NCI-H82 treated with DMSO at 0.1 percent for 48 hours (cell line): ENCODE measurements around the gene THY1.
"Not testable (repeated sequence)": the region's sequence is repeated elsewhere in the genome, so short reads cannot be mapped to it uniquely, and the experiment has no call there.

Experiments used
- DNase-seq: peaks from one replicate; lab custom pipeline; 2025; ENCODE audit not compliant: unreplicated experiment; lab: John Stamatoyannopoulos, UW

Gene THY1

DNA sequence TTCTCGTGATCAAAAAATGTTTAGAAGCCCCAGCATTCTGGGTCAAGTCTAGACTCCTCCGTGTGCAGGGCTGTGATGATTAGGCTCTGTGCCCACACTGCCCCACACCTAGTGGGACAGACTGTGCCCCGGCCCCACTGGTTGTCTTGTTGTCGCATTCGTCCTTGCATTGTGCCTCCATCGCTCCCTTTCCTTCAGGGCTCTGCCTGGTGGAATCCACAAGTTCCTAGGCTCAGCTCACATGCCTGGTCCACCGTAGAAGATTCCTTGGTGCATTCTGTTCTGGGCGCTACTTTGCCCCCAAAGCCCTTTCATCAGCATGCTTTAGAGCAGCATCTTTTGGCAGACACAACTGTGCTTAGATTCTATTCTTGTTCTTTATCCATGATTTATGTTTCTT lies 23.5 kb upstream of the THY1 start:
- no peak for DNase-seq

DNA sequence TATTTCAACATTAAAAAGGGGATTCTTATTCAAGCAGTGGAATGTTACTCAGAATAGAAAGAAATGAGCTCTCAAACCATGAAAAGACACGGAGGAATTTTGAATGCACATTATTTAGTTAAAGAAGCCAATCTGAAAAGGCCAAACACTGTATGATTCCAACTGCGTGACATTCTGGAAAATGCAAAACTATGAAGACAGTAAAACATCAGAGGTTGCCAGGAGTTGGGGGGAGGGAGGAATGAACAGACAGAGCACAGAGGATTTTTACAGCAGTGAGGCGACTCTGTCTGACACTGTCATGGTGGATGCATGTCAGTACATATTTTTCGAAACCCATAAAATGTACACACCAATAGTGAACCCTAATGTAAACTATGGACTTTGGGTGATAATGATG lies 22.9 kb upstream of the THY1 start:
- no peak for DNase-seq

DNA sequence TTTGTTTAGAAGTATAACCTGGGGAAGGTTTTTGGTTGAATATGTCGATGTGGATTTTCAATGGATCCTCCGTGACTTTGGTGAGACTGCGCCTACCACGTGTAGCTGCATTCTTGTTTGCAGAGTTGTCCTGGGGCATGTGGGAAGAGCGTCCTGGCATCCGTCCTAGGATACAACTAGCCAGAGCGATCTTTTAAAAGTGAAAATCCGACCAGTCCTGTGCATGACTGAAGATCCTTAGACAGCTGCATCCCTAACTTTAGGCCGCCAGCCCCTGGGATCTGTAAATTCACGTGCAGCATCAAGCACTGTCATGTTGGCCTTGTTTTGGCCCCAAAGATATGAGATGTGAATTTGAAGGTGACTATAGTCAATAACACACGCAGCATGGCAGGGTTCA lies 22.4 kb upstream of the THY1 start:
- DNase-seq = no peak

DNA sequence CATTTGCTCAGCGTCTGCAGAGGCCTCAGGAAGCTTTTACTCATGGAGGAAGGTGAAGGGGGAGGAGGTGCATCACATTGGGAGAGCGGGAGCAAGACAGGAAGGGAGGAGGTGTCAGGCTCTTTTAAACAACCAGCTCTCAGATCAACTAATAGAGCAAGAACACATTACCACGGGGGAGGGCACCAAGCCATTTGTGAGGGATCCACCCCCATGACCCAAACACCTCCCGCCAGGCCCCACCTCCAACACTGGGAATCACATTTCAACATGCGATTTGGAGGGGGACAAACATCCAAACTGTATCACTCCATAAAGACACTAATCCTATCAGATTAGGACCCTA lies 18.9 kb upstream of the THY1 start:
- no peak for DNase-seq

DNA sequence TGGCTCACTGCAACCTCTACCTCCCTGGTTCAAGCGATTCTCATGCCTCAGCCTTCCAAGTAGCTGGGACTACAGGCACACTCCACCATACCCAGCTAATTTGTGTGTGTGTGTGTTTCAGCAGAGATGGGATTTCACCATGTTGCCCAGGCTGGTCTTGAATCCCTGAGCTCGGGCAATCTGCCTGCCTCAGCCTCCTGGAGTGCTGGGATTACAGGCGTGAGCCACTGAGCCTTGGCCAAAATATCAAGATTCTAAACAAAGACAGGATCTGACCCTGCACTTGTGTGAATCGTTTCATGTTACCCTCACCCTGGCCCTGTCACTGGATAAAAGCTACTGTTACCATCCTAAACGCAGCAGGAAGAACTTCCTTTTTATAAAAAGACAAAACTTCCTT lies 15.6 kb upstream of the THY1 start:
- DNase-seq = no peak

DNA sequence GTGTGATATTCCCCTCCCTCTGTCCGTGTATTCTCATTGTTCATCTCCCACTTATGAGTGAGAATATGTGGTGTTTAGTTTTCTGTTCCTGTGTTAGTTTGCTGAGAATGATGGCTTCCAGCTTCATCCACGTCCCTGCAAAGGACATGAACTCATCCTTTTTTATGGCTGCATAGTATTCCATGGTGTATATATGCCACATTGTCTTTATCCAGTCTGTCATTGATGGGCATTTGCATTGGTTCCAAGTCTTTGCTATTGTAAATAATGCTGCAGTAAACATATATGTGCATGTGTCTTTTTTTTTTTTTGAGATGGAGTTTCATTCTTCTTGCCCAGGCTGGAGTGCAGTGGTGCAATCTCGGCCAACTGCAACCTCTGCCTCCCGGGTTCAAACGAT lies 14.5 kb upstream of the THY1 start:
- DNase-seq = not testable (repeated sequence)

DNA sequence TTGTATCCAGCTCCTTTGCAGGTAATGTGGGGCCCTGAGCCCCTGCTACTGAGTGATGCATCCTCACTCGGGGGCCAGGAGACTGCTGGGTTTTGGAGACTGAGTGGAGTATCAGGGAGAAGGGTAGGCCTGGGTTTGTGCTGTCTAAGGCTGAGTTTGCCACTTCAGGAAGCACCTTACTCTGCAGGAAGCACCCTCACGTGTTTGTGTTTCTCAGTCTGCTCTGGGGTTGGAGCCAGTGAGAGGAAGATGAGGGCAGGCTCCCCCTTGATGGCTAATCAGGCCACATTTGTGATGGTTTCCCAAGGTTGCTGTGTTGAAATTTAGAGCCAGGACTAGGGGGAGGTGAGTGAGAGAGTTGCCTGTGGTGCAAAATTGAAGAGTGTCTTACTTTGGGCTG lies 13.7 kb upstream of the THY1 start:
- no peak for DNase-seq

DNA sequence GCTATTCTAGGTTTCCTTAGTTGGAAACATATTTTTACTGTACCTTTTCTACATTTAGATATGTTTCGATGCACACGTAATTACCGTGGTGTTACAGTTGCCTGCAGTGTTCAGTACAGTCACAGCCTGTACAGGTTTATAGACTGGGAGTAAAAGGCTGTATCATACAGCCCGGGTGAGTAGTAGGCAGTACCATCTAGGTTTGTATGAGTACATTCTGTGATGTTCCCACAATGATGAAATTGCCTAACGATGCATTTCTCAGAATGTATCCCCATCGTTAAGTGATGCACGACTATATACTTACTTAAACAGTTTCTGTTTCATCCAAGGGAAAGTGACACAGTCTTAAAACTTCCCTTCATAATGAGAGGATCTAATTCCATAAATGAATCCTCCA lies 13.1 kb upstream of the THY1 start:
- DNase-seq = no peak

DNA sequence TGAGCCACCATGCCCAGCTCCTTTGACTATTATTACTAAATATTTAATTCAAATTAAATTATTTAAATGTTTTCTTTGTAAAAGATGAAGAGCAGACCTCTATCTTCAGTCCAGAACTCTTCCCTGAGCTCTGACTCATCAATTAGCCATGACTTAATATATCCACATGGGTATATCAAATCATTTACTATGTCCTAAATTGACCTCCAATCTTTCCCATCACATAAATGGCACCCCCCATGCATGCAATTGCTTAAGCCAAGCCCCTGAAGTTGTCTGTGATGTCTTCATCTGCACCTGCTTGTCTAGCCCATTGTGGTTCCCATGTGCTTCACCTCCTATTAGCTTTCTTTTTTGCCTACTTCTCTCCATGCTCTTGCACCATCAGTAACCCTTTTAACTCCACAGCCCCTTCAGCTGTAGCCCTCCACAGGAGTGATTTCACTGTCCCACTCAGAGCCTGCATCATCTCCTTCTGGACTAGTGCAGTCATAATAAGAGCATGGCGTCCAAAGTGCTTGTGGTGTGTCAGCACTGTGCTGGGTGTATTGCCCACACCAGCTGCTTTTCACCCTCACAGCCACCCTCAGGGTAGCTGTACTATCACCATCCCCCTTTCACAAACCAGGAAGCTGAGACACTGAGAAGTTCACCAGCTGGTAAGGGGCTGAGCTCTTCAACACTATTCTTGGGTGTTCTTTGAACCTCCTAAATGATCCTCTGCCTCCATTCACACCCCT lies 11.8 kb upstream of the THY1 start:
- DNase-seq = no peak

DNA sequence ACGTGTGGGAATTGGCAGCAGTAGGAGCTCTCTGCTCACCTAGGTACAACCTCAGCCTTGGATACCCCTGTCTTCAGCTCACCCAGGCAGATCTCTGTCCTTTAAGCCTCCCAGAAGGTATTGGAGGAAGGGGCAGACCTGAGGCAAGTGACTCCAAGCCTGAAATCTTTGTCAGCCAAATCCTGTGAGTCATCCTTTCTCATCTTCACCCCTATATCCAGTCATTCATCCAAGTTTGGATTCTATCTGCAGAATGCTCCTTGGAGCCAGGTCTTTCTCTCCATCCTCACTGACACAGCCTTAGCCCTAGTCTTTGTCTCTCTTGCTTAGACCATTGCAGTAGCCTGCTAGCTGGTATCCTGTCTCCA lies 10.4 kb upstream of the THY1 start:
- DNase-seq = no peak

DNA sequence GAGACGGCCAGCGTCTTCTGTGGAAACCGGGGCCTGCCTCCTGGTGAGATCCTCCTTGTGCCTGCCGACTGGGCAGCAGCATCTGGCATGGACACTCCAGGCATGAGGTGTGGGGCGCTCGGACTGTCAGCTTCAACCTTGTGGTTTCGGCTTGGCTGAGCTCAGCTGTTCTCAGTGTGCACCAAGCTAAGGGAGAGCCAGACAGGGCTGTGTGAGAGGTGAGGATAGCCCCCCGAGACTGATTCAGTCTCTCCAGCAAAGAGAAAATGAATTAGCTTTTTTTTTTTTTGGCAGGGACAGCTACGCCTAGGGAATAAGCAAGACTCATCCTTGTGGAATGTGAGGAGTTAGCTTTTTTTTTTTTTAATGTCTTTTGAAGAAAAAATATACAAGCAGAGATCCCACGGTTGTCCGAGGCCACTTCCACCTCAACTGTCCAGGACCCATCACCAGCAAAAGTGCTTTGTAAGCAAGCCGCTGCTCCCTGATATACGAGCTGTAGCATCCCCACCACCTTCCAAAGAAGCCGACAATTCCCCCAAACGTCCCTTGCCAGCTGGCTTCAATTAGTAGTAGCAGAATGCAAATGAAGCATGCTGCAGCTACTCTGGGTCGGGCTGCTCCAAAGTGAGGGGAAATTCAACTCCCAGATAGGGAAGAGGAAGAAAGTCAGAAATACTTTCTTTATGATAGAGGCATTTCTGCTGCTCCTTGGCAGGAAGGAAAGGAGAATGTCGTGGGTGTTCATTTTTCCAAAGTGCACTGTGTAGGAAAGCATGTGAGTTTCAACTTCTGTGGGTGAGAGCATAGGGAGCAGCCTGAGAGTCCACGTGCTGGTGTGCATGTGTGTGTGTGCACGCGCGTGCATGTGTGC lies 9.7 kb upstream of the THY1 start:
- DNase-seq = no peak

DNA sequence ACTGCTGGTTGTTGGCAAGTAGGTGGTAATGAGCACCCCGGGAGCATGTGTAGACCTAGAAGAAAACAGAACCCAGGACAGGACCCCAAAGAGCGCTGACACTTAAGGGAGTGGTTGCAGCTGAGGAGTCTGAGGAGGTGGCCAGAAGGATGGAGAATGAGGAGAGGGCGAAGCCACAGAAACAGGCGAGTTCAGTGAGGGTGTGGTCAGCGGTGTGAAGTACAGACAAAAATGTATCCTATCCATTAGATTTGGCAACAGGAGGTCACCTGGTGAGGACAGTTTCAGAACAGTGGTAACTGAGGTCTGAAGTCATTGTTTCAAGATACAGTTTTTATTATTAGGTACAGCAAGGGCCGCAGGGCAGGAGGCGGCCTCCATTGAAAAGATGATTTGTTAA lies 8.6 kb upstream of the THY1 start:
- no peak for DNase-seq

DNA sequence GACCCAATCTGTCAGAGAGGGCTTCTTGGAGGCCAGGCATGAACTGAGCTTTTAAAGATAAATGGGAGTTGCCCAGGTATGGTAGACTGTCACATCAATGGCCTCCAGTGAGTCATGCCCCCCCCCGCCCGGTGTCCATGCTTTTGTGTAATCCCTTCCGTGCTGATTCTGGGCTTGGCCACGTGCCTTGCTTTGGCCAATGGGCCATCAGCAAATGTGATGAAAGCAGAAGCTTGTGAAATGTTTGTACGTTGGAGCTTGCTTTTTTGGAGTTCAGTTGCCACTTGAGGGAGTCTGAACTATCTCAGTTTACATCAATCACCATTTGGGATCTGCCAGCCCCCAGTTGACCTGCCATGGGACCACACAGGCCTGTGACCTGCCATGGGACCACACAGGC lies 4.3 kb upstream of the THY1 start:
- no peak for DNase-seq

DNA sequence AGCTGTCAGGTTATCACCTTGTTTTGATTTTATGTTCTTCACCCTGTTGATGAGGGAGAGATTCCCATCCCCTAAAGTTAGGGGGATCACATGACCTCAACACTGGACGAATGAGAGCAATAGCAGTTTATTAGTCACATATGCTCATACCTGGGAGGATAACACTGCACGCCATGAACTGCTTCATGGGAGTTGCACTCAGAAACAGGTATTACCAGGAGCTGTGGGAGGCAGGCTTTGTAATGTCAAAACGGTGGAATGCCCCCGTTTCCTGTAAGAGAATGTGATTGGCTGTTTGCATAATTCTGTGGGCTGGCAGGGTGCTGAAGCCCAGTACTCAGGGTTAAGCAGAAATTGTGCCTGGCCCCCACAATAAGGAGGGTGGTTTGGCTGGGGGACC lies 3.2 kb upstream of the THY1 start:
- no peak for DNase-seq

DNA sequence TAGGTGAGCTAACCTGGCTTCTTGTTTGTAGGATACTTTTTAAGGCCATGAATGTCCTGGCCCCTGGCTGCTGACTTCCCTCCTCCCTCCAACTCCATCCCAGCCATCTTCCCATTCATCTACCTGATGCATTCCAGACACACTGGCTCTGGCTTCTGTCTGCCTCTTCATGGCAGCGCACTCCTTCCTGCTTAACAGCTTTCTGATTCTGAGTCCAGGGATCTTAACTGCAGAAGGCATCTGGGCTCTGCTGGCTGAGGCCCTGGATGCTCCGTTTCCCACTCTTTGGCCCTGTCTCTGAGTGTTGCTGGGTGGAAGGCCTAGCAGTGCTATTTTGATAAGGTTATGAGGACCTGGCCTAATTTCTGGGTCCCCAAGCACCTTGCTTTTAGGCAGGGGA lies 1.8 kb upstream of the THY1 start:
- DNase-seq = no peak

DNA sequence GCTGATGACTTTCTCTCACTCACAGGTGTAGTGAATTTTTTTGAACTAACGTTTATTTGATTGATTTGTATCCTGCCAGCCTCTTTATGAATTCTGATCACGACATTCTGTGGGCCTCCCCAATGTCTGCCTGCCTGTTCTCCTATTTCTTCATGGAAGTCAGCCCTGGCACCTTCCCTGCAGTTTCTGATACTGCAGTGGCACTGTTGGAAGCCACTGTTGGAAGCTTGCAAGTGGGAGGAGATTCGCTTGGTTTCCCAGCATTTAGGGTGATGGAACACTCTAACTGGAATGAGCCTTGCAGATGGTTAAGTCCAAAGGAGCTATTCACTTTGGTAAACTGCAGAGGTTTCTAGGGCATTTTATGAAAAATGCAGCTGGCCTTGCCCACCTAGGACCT lies 1.3 kb upstream of the THY1 start:
- no peak for DNase-seq

DNA sequence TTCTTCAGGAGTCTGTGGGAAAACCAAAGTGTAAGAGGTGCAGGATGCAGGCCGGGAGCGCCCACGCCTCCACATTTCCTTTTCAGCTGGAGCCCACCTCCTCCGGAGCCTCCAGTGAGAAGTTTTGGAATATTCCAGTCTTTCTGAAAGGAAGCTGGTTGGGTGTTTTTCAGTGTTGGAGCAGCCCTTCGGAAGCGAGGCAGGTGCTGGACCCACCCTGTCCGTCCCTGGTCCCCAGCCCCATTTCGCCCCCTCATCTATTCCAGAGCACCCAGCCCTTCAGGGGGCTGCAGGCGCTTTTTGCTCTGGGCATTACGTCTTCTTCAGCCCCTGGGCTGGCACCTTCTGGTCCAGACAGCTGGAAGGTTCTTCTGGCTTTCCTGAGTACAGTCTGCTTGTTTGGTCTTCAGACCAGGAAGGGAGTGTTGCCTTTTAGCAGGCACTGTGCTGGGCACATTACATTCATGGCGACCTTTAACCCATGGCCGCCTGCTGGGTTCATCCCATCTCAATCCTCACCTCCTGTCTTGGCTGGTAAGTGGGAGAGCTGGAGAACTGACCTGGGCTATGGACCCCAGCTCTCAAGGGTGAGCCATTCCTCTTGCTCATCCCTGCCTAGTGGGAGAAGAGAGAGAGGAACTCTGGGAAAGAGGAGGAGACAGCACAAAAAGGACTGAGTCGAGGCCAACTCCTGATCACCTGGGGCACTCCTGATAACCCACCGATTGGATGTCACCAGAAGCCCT lies 710 bp upstream of the THY1 start:
- no peak for DNase-seq

DNA sequence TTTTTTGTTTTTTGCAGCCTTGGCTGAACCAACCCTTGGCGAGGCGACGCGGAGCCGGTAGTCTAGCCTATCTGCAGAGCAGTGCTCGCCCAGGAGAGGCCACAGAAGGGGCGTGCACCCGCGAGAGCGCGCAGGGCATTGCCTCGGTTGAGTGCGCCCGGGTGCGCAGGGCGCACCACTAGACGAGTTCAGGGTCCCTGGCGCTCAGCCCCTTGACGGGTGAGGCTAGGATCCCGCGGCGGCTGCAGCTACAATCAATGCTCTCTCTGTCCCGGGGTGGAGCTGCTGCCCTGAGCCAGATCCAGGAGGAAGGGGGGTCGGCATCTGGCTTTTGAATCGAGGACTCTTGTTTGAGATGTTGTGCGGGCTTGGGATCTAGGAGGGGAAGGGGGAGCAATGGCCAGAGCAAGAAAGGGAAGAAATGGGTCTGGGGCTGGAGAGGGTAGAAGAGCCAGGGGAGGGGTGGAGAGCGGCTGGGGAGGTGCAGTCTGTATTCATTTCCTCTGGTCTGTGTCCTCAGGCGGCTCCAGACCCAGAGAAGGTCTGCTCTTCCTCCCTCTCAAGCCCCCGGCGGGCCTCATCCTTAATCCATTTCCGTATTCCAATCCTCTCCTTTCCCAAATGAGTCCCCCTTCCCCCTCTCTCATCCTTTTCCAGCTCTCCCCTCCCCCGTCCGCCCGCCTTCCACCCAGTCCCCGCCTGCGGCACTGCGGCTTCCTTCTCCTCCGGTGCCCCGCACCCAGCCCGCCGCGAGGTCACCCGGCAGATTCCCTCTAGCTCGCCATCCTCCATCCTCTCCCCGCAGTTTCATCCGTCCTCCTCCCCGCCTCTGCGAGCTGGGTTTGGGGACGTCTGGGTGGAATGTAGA lies 797 bp downstream of the THY1 start:
- peak; percentile 18 for DNase-seq

DNA sequence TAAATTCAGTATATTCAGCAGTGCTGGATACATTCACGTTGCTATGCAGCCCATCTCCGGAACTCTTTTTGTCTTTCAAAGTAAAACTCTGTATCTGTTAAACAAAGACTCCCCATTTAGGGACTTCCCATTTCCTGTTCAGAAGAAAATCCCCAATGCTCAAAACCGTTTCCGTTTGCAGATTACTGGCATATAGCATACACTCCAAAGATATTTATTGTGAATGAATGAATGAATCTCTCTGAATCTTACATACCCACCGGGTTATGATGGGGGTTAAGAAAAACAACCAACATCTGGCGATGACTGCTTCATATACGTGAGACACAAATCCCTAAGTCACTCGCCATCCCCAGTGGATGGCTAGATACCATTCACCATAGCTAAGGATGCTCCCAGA lies 1.6 kb downstream of the THY1 start:
- no peak for DNase-seq

DNA sequence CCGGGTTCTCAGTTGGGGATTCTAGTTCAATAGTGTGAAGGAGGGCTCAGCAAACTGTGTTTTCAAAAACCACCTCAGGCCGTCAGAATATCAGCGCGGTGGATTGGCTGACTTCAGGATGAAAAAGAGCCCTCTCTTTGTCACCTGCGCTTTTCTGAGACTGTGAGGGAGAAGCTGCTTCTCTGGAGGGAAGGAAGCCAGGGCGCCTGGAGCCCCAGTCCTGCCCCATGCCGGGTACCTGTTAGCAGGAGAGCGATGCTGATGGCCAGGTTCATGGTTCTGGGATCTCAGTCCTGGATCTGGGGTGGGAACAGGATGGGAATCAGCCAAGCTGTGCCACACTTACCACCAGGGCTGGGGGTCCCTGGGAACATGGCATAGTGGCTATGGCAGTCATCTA lies 2.3 kb downstream of the THY1 start:
- DNase-seq = no peak

DNA sequence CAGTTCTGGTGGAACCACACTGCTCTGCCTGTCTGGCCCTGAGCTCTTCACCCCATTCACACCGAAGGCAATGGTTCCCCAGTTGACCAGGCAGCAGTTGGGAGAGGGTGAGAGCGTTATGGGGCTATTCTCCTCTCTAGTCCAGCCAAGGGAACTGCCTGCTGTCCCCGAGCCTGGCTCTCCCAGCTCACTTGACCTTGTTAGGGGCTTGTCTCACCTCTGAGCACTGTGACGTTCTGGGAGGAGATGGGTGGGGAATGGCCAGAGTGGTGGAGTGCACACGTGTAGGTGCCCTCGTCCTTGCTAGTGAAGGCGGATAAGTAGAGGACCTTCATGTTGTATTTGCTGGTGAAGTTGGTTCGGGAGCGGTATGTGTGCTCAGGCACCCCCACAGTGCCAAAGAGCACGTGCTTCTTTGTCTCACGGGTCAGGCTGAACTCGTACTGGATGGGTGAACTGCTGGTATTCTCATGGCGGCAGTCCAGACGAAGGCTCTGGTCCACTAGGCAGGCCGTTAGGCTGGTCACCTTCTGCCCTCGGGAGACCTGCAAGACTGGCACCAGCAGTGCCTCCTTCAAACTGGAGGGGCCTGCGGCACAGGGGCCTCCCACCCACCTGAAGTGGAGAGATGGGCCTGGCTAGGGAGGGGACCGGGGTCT lies 3.0 kb downstream of the THY1 start:
- DNase-seq = no peak
